Lower leg skin (tissue), 4 donors: ENCODE measurements around the gene NPC1L1. TPM values are rescaled to one million over a fixed set of nuclear protein-coding genes. Genes with fewer than 3 reads are reported as not detected.
A peak's percentile ranks its signal among the peaks of the same experiment; 100 is the strongest.

Experiments used
- DNase-seq, 2 donors: peaks; one replicate each; pipeline ENCODE4 v3.0.0-alpha.2; 2019; ENCODE audit warnings: low spot score in 2 of 2
- H3K4me3 ChIP-seq: fragments of 200-600 bp; sonication (generic); 2 replicates; pipeline ENCODE4 v1.5.1; 2017; ENCODE audit warnings: mild to moderate bottlenecking, low read depth; ENCODE audit not compliant: poor library complexity, severe bottlenecking
- POLR2A ChIP-seq, 2 donors: fragments of 450-650 bp; IDR thresholded peaks; one replicate each; pipeline ENCODE4 v1.6.1; 2016 to 2017; ENCODE audit warnings: antibody characterized with exemption in 2 of 2, mild to moderate bottlenecking in 1 of 2, moderate library complexity in 1 of 2
- WGBS, 2 donors: methylation state at CpG; one replicate each; pipeline ENCODE4 v1.1.5; 2018; 5-methylcytosine and 5-hydroxymethylcytosine counted together
- intact Hi-C: fragments of 100-400 bp; cut with DNase I; formaldehyde crosslinking; loops from one replicate; pipeline ENCODE4 v1.15.0; 2023; ENCODE audit warnings: low total_unique reads
- total RNA-seq, 4 donors: library from RNA; depleted of rRNA; stranded (reverse); fragments of >200 nt; gene quantifications; one replicate each; pipeline ENCODE4 v1.1.0, GENCODE V29; 2016
- TF ChIP-seq, protein P1 (sequence below), 3 donors: fragments of 450-650 bp; IDR thresholded peaks; one replicate each; pipeline ENCODE4 v1.5.1; 2016; ENCODE audit warnings: antibody characterized with exemption in 3 of 3, mild to moderate bottlenecking in 3 of 3, moderate library complexity in 2 of 3

Gene NPC1L1, protein sequence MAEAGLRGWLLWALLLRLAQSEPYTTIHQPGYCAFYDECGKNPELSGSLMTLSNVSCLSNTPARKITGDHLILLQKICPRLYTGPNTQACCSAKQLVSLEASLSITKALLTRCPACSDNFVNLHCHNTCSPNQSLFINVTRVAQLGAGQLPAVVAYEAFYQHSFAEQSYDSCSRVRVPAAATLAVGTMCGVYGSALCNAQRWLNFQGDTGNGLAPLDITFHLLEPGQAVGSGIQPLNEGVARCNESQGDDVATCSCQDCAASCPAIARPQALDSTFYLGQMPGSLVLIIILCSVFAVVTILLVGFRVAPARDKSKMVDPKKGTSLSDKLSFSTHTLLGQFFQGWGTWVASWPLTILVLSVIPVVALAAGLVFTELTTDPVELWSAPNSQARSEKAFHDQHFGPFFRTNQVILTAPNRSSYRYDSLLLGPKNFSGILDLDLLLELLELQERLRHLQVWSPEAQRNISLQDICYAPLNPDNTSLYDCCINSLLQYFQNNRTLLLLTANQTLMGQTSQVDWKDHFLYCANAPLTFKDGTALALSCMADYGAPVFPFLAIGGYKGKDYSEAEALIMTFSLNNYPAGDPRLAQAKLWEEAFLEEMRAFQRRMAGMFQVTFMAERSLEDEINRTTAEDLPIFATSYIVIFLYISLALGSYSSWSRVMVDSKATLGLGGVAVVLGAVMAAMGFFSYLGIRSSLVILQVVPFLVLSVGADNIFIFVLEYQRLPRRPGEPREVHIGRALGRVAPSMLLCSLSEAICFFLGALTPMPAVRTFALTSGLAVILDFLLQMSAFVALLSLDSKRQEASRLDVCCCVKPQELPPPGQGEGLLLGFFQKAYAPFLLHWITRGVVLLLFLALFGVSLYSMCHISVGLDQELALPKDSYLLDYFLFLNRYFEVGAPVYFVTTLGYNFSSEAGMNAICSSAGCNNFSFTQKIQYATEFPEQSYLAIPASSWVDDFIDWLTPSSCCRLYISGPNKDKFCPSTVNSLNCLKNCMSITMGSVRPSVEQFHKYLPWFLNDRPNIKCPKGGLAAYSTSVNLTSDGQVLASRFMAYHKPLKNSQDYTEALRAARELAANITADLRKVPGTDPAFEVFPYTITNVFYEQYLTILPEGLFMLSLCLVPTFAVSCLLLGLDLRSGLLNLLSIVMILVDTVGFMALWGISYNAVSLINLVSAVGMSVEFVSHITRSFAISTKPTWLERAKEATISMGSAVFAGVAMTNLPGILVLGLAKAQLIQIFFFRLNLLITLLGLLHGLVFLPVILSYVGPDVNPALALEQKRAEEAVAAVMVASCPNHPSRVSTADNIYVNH (N-terminal part only)
- total RNA-seq = under 1 TPM in 3 of 4 donors, not detected in 1; 0.08 to 0.13 (median 0.10) TPM

DNA sequence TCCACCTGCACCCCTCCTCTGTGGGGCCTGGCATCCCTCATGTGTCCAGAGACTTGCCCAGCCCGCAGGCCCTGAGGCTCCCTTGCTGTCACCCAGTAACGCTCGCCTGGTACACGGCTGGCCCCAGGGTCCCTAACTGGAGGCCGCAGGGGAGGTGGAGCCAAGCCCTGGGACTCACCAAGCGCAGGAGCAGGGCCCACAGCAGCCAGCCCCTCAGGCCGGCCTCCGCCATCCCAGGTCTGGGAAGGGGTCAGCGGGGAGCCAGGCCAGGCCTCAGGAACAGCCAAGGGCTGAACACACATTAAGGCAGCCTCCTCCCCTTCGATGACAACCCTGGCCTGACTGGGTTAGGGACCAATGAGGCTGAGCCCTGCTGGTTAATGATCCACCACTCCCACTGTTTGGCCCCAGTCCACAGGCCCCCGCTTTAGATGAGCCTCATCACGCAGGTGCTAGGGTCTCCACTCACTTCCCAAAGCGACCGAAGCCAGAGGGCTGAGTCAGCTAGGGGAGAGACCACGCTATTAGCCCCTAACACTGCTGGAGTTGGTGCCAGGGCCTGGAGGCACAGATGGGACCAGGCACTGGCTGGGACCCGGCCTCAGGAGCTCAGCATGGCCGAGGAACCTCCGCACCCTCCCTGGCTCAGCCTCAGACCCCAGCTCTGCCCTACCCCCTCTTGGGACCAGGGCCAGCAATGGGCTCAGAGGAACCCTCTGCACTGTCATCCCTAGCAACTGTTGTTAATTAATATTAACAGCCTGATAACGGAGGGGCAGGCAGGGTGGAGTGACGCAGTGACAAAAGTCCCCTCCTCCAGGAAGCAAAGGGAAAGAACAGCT is at the start of gene NPC1L1:
TSS of gene NPC1L1 (minus strand) at position 303 of the 842 bp plus-strand sequence. CDS start at position 232, 71 bp downstream.
- WGBS, 2 donors = 72 to 76% methylated on average over 13 to 16 of the region's 20 CpGs
- peak in 1 of 2 donors; percentile 79 for DNase-seq
- TF ChIP-seq POLR2A (IDR thresholded peaks at IDR 0.05) = no peak
- TF ChIP-seq, protein P1, sequence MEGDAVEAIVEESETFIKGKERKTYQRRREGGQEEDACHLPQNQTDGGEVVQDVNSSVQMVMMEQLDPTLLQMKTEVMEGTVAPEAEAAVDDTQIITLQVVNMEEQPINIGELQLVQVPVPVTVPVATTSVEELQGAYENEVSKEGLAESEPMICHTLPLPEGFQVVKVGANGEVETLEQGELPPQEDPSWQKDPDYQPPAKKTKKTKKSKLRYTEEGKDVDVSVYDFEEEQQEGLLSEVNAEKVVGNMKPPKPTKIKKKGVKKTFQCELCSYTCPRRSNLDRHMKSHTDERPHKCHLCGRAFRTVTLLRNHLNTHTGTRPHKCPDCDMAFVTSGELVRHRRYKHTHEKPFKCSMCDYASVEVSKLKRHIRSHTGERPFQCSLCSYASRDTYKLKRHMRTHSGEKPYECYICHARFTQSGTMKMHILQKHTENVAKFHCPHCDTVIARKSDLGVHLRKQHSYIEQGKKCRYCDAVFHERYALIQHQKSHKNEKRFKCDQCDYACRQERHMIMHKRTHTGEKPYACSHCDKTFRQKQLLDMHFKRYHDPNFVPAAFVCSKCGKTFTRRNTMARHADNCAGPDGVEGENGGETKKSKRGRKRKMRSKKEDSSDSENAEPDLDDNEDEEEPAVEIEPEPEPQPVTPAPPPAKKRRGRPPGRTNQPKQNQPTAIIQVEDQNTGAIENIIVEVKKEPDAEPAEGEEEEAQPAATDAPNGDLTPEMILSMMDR (IDR thresholded peaks at IDR 0.05) = no peak
- intact Hi-C loops = no loop called here
- no peak within 1 kb of the TSS for H3K4me3 ChIP-seq

DNA sequence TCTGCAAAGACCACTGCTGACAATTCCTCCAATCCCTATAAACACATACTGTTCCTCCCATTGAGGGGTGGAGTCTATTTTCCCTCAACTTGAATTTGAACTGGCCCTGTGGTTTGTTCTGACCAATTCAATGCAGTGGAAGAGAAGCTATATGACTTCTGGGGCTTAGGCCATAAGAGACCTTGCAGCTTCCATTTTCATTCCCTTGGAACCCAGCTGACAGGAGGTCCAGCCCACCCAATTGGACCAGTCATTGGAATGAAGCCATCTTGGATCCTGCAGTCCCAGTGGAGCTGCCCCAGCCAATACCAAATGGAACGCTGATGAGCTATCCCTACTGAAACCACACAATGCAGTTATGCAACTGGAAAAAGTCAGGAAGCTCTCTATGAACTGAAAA is 49.8 kb upstream of the NPC1L1 start:
- TF ChIP-seq, protein P1 (IDR thresholded peaks at IDR 0.05) = no peak
- no peak for TF ChIP-seq POLR2A (IDR thresholded peaks at IDR 0.05)
- no peak overlapping the region for H3K4me3 ChIP-seq
- intact Hi-C loops = no loop called here
- WGBS, 2 donors = 74 to 81% methylated on average over 1 of the region's 1 CpG
- no peak for DNase-seq

DNA sequence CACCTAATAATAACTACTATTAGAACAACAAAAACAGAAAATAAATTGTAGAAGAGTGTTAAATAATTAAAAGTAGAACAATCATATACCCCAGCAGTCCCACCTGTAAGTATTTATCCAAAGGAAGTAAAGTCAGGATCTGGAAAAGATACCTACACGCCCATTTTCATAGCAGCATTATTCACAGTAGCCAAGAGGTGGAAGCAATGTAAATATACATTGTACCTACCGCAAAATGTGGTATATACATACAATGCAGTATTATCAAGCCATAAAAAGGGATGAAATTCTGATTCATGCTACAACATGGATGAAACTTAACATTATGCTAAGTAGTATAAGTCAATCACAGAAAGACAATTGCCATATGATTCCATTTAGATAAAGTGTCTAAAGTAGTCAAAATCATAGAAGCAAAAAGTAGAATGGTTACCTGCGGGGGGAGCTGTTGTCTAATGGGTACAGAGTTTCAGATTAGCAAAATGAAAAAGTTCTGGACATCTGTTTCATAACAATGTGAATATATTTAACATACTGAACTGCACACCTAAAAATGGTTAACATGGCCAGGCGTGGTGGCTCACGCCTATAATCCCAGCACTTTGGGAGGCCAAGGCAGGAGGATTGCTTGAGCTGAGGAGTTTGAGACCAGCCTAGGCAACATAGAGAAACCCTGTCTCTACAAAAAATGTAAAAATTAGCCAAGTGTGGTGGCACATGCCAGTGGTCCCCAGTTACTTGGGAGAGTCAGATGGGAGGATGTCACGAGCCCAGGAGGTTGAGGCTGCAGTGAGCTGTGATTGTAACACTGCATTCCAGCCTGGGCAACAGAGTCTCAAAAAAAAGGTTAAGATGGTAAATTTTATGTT is 46.9 kb upstream of the NPC1L1 start:
- no peak overlapping the region for H3K4me3 ChIP-seq
- peak in 1 of 2 donors; percentile 65 for DNase-seq
- TF ChIP-seq, protein P1 (IDR thresholded peaks at IDR 0.05) = no peak
- no peak for TF ChIP-seq POLR2A (IDR thresholded peaks at IDR 0.05)
- WGBS, 2 donors = 16 to 25% methylated on average over 6 of the region's 6 CpGs
- intact Hi-C loops = loop anchor here (5.0 kb wide), 1 partner anchor 259 kb away; the partner anchor contains the start of gene H2AZ2

DNA sequence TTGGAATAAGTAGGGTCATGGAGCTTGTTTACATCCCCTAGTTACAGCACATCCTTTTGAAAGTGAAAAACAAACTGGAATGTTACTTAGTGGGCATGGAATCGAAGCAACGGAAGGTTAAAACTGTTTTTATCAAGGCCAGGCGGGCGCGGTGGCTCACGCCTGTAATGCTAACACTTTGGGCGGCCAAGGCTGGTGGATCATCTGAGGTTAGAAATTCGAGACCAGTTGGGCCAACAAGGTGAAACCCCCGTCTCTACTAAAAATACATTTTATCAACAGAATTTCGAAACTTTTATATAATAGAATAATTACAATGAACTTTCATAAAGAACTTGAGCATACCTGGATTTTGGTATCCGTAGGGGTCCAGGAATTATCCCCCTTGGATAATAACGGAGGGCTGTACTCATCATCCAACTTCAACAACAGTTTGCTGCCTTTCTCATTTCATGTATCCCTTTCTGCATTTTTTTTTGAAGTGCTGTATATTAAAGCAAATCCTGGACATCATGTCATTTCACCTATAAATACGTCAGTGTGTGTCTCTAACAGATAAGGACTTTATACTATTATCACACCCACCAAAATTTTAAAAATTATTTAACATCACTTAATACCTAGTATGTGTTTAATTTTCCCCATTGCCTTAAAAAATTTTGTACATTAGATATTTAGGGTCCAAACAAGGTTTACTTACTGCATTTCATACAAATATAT is 42.2 kb upstream of the NPC1L1 start:
- 89 to 91% methylated on average over 13 of the region's 13 CpGs for WGBS, 2 donors
- peak in 1 of 2 donors; percentile 57 for DNase-seq
- H3K4me3 ChIP-seq = no peak overlapping the region
- TF ChIP-seq, protein P1 (IDR thresholded peaks at IDR 0.05) = no peak
- no peak for TF ChIP-seq POLR2A (IDR thresholded peaks at IDR 0.05)
- intact Hi-C loops = no loop called here
